Endothelial cell of umbilical vein (primary cell): ENCODE measurements around the gene SIGLEC9. TPM values are rescaled to one million over a fixed set of nuclear protein-coding genes. Genes with fewer than 3 reads are reported as not detected.

Experiments
- BruUV-seq: library from RNA; stranded (reverse); fragments of 400-500 nt; replicated peaks from 2 replicates; lab custom pipeline; 2021; lab: Mats Ljungman, UMichigan
- CTCF ChIA-PET: fragments of 300-600, 350-600 bp; sonication (Branson Sonifier 250); formaldehyde crosslinking; loops from one replicate; lab custom pipeline; 2021; ENCODE audit warnings: antibody characterized with exemption, inconsistent platforms; lab: Charles Lee
- POLR2A ChIA-PET: fragments of 300-600, 350-600 bp; sonication (Branson Sonifier 250); formaldehyde crosslinking; loops from one replicate; lab custom pipeline; 2021; ENCODE audit warnings: antibody characterized with exemption, inconsistent platforms; lab: Charles Lee
- DNase-seq: peaks from one replicate; pipeline ENCODE4 v3.0.0-alpha.2; 2011; ENCODE audit warnings: low read depth, low spot score
- FAIRE-seq: peaks from 2 replicates; lab custom pipeline; 2011; peaks lifted over from hg19 to GRCh38; lab: Jason Lieb, UNC
- H2AFZ ChIP-seq: 2 replicates; pipeline ENCODE4 v1.6.0; 2012; ENCODE audit warnings: low read depth, low read length, control low read depth, inconsistent platforms
- H3K27ac ChIP-seq: 2 replicates; pipeline ENCODE4 v1.5.1; 2011; ENCODE audit warnings: low read depth, mild to moderate bottlenecking, control low read depth, low read length, moderate library complexity; ENCODE audit not compliant: insufficient read depth
- H3K27me3 ChIP-seq, 2 experiments: 2 replicates each; pipeline versions ENCODE4 v1.6.0 to v1.6.1; 2011; ENCODE audit warnings: low read length in 2 of 2, mixed read lengths in 1 of 2; ENCODE audit not compliant: control insufficient read depth in 2 of 2, insufficient read depth in 2 of 2
- H3K36me3 ChIP-seq, 2 experiments: 2 replicates in 1 of 2; 3 replicates in 1 of 2; pipeline ENCODE4 v1.5.1; 2011; ENCODE audit warnings: low read length in 2 of 2, mild to moderate bottlenecking in 1 of 2, moderate library complexity in 1 of 2; ENCODE audit not compliant: control insufficient read depth in 2 of 2, insufficient read depth in 2 of 2; ENCODE audit errors: extremely low read depth in 1 of 2
- H3K4me1 ChIP-seq: 3 replicates; pipeline ENCODE4 v1.5.1; 2011; ENCODE audit warnings: mild to moderate bottlenecking, low read length; ENCODE audit not compliant: control insufficient read depth, insufficient read depth; ENCODE audit errors: extremely low read depth
- H3K4me2 ChIP-seq: 2 replicates; pipeline ENCODE4 v1.6.1; 2011; ENCODE audit warnings: low read length, control low read depth, mixed read lengths; ENCODE audit not compliant: insufficient read depth
- H3K4me3 ChIP-seq, 3 experiments: fragments of 200-600 bp in 1 of 3; sonication (generic), shearing (Covaris generic) in 1 of 3; replicated peaks in 1 of 3; 2 replicates each; pipeline ENCODE4 v1.5.1; 2011 to 2016; ENCODE audit warnings: control low read depth in 3 of 3, low read length in 3 of 3, mild to moderate bottlenecking in 2 of 3, inconsistent platforms in 1 of 3, low read depth in 1 of 3, moderate library complexity in 1 of 3; ENCODE audit not compliant: insufficient read depth in 1 of 3
- H3K79me2 ChIP-seq: 2 replicates; pipeline ENCODE4 v1.6.0; 2012; ENCODE audit warnings: low read length, inconsistent platforms; ENCODE audit not compliant: control insufficient read depth, insufficient read depth
- H3K9ac ChIP-seq: replicated peaks from 2 replicates; pipeline ENCODE3; 2011; ENCODE audit warnings: low read length, control low read depth; ENCODE audit not compliant: insufficient read depth; ENCODE audit errors: extremely low read depth
- H3K9me1 ChIP-seq: replicated peaks from 3 replicates; pipeline ENCODE4 v1.6.0; 2011; ENCODE audit warnings: mild to moderate bottlenecking, low read length; ENCODE audit not compliant: control insufficient read depth, insufficient read depth; ENCODE audit errors: extremely low read depth
- H3K9me3 ChIP-seq: replicated peaks from 2 replicates; pipeline ENCODE4 v1.5.1; 2012; ENCODE audit warnings: low read length, inconsistent platforms; ENCODE audit not compliant: control insufficient read depth, insufficient read depth
- H4K20me1 ChIP-seq: replicated peaks from 2 replicates; pipeline ENCODE3; 2011; ENCODE audit warnings: mild to moderate bottlenecking, low read length; ENCODE audit not compliant: control insufficient read depth, insufficient read depth; ENCODE audit errors: extremely low read depth
- EZH2 ChIP-seq: IDR thresholded peaks from 2 replicates; pipeline ENCODE4 v1.6.1; 2012; ENCODE audit warnings: borderline replicate concordance, low read depth, mild to moderate bottlenecking, moderate library complexity, low read length, inconsistent platforms; ENCODE audit not compliant: severe bottlenecking
- FOS ChIP-seq: IDR thresholded peaks from 2 replicates; pipeline ENCODE4 v1.6.1; 2011; ENCODE audit warnings: mild to moderate bottlenecking, low read length, moderate library complexity, borderline replicate concordance; ENCODE audit not compliant: insufficient read depth
- GATA2 ChIP-seq: IDR thresholded peaks from 2 replicates; pipeline ENCODE4 v1.7.0; 2011; ENCODE audit warnings: low read depth, mild to moderate bottlenecking, moderate library complexity, mixed read lengths, low read length; ENCODE audit not compliant: insufficient read length, insufficient read depth
- JUN ChIP-seq: IDR thresholded peaks from 2 replicates; pipeline ENCODE4 v1.6.1; 2011; ENCODE audit warnings: borderline replicate concordance, low read depth; ENCODE audit not compliant: insufficient read length, insufficient read depth
- MYC ChIP-seq: IDR thresholded peaks from one replicate; pipeline ENCODE4 v1.6.1; 2011; ENCODE audit warnings: mild to moderate bottlenecking, low read depth, low read length
- POLR2A ChIP-seq: IDR thresholded peaks from 2 replicates; pipeline ENCODE4 v1.6.1; 2012; ENCODE audit warnings: low read depth, mild to moderate bottlenecking, control low read depth, low read length
- POLR2AphosphoS5 ChIP-seq: IDR thresholded peaks from 2 replicates; pipeline ENCODE4 v1.6.1; 2012; ENCODE audit warnings: low read depth, mild to moderate bottlenecking, control low read depth, low read length, moderate library complexity; ENCODE audit not compliant: insufficient read depth
- dilution Hi-C: fragments of 300-500 bp; cut with MboI; formaldehyde crosslinking; loops from one replicate; pipeline ENCODE4 v1.15.0; 2019; ENCODE audit warnings: low sequenced_read_pairs; ENCODE audit not compliant: extremely low pct_ligation_motif_present
- intact Hi-C: fragments of 100-400 bp; cut with micrococcal nuclease; formaldehyde crosslinking; loops from one replicate; pipeline ENCODE4 v1.10.0; 2022
- polyA plus RNA-seq, 4 experiments: library from polyadenylated mRNA; depleted of rRNA in 3 of 4; stranded (reverse) in 3 of 4; unstranded in 1 of 4; fragments of >200 nt; gene quantifications; 2 replicates each; pipeline versions ENCODE4 v1.2.1 to v1.2.3, GENCODE V29; 2011 to 2012; ENCODE audit warnings: missing spikeins in 1 of 4
- total RNA-seq: library from RNA; stranded (reverse); gene quantifications from 2 replicates; pipeline ENCODE4 v1.2.3, GENCODE V29; 2021
- TF ChIP-seq, protein P1 (sequence below), 2 donors: IDR thresholded peaks; 1 replicate in 1 of 2; 2 replicates in 1 of 2; pipeline ENCODE4 v1.5.1; 2011; ENCODE audit warnings: low read length in 2 of 2, mild to moderate bottlenecking in 2 of 2, moderate library complexity in 2 of 2, control low read depth in 1 of 2, inconsistent platforms in 1 of 2, low read depth in 1 of 2; ENCODE audit not compliant: insufficient read depth in 1 of 2; ENCODE audit errors: extremely low read depth in 1 of 2
- TF ChIP-seq, protein P2 (sequence below): IDR thresholded peaks from 2 replicates; pipeline ENCODE4 v1.6.1; 2011; ENCODE audit not compliant: insufficient read depth, insufficient read length

SIGLEC9 gene
- total and polyA plus RNA-seq, 2 donors (not counting 3 experiments of a cell fraction or from before 2014, with no cell fraction given) = not detected

DNA sequence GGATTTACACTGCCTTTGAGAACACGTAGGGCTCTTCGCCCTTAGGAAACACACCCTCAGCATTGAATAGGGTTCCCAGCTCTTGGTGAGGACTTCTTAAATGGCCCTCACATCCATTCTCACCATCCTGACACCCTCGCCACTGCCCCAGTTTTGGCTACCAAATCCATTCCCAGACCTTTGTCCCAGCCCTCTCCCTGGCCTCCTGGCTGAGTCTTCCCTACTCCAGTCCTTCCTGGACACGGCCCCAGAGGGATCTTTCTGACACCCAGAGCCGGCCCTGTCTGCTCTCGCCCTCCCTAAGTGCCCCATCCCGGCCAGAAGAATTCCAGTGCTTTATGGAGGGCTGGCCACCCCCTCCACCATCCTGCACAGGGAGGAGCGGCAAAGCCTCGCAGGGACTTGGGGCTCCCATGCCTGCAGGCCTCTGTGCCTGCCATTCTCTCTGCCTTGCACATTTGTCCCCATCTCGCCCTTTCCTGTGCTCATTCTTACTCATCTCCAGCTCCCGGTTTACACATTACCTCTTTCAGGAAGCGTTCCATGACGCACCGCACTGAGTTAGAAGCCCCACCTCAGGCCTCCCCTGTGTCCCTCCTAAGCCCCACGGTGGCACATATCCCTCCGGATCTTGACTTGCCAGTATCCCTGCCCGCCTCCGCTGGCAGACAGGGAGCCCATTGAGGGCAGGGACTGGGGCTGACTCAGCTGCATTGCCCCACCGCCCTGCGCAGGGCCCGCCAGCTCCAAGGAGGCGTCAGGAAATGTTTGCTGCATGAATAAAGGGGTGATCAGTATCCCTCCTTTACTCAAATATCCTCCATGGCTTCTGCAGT, 31.0 kb upstream of the SIGLEC9 start:
- H3K27me3 ChIP-seq = no peaks in the 10 kb centered on the region
- H3K9ac ChIP-seq = no peak overlapping the region
- H3K4me2 ChIP-seq = no peak overlapping the region
- CTCF ChIA-PET = interaction anchor here (0.8 to 4.6 kb wide), 4 partner anchors 73 to 556 kb away, joined by 3 to 73 read pairs (median 8); no protein-coding TSS in a partner anchor
- intact Hi-C loops = loop anchor here (1.0 kb wide), 2 partner anchors 72 to 163 kb away; no protein-coding TSS in a partner anchor
- no peak overlapping the region for H2AFZ ChIP-seq
- no peaks in the 10 kb centered on the region for H3K79me2 ChIP-seq
- POLR2A ChIA-PET = no interaction called here
- H3K4me3 ChIP-seq = no peak overlapping the region
- peaks cover 16% of the 10 kb centered on the region for H3K4me1 ChIP-seq
- no peaks in the 10 kb centered on the region for H3K9me3 ChIP-seq
- no peak for FAIRE-seq
- BruUV-seq = no TSS peak
- H3K27ac ChIP-seq = no peak overlapping the region
- TF ChIP-seq POLR2AphosphoS5 (no peak), MYC (no peak), JUN (no peak), FOS (no peak), POLR2A (no peak), GATA2 (no peak), EZH2 (no peak)
- TF ChIP-seq, protein P1, sequence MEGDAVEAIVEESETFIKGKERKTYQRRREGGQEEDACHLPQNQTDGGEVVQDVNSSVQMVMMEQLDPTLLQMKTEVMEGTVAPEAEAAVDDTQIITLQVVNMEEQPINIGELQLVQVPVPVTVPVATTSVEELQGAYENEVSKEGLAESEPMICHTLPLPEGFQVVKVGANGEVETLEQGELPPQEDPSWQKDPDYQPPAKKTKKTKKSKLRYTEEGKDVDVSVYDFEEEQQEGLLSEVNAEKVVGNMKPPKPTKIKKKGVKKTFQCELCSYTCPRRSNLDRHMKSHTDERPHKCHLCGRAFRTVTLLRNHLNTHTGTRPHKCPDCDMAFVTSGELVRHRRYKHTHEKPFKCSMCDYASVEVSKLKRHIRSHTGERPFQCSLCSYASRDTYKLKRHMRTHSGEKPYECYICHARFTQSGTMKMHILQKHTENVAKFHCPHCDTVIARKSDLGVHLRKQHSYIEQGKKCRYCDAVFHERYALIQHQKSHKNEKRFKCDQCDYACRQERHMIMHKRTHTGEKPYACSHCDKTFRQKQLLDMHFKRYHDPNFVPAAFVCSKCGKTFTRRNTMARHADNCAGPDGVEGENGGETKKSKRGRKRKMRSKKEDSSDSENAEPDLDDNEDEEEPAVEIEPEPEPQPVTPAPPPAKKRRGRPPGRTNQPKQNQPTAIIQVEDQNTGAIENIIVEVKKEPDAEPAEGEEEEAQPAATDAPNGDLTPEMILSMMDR (IDR thresholded peaks at IDR 0.05; ENCODE audit: extremely low read depth in 1 of 2, insufficient read depth in 1 of 2, low read depth in 1 of 2, low read length in 2 of 2) = no peak
- TF ChIP-seq, protein P2, sequence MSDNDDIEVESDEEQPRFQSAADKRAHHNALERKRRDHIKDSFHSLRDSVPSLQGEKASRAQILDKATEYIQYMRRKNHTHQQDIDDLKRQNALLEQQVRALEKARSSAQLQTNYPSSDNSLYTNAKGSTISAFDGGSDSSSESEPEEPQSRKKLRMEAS = no peak
- dilution Hi-C loops = no loop called here
- no peaks in the 10 kb centered on the region for H3K36me3 ChIP-seq
- H4K20me1 ChIP-seq = no peaks in the 10 kb centered on the region
- DNase-seq = no peak
- no peaks in the 10 kb centered on the region for H3K9me1 ChIP-seq
